Mesendoderm (in vitro differentiated cells): ENCODE results near the gene ATP11B.

Experiments
- DNase-seq: peaks from one replicate; pipeline ENCODE4 v3.0.0; 2013
- H2AK5ac ChIP-seq: 2 replicates; pipeline ENCODE4 v1.6.1; 2013; ENCODE audit warnings: low read length, inconsistent platforms
- H2BK120ac ChIP-seq: 2 replicates; pipeline ENCODE4 v1.6.1; 2013; ENCODE audit warnings: low read depth, mild to moderate bottlenecking, low read length, moderate library complexity, mixed read lengths
- H2BK15ac ChIP-seq: replicated peaks from 2 replicates; pipeline ENCODE4 v1.6.1; 2013; ENCODE audit warnings: low read depth, mild to moderate bottlenecking, moderate library complexity
- H2BK5ac ChIP-seq: 2 replicates; pipeline ENCODE4 v1.6.1; 2013; ENCODE audit warnings: low read length, inconsistent platforms
- H3K18ac ChIP-seq: 2 replicates; pipeline ENCODE4 v1.6.1; 2013; ENCODE audit warnings: mild to moderate bottlenecking, low read length, mixed read lengths
- H3K23ac ChIP-seq: one replicate; pipeline ENCODE4 v1.6.1; 2013; ENCODE audit warnings: low read length
- H3K27ac ChIP-seq: 2 replicates; pipeline ENCODE4 v1.5.1; 2013; ENCODE audit warnings: low read depth, mild to moderate bottlenecking, inconsistent platforms, low read length, moderate library complexity
- H3K27me3 ChIP-seq: 2 replicates; pipeline ENCODE4 v1.6.1; 2013; ENCODE audit warnings: low read length, control low read depth, mild to moderate bottlenecking, inconsistent platforms; ENCODE audit not compliant: insufficient read depth, poor library complexity
- H3K36me3 ChIP-seq: 2 replicates; pipeline ENCODE4 v1.6.1; 2013; ENCODE audit warnings: low read length, inconsistent platforms; ENCODE audit not compliant: control insufficient read depth, insufficient read depth
- H3K4ac ChIP-seq: one replicate; pipeline ENCODE4 v1.6.1; 2013; ENCODE audit warnings: low read depth, mild to moderate bottlenecking, low read length, moderate library complexity
- H3K4me1 ChIP-seq: 2 replicates; pipeline ENCODE4 v1.6.1; 2013; ENCODE audit warnings: low read depth, low read length, inconsistent platforms; ENCODE audit not compliant: control insufficient read depth
- H3K4me2 ChIP-seq: 2 replicates; pipeline ENCODE4 v1.6.1; 2013; ENCODE audit warnings: low read length
- H3K4me3 ChIP-seq: 2 replicates; pipeline ENCODE4 v1.5.1; 2013; ENCODE audit warnings: mild to moderate bottlenecking, low read length
- H3K56ac ChIP-seq: one replicate; pipeline ENCODE4 v1.6.1; 2013; ENCODE audit warnings: low read length
- H3K79me1 ChIP-seq: 2 replicates; pipeline ENCODE4 v1.6.1; 2013; ENCODE audit warnings: low read length, inconsistent platforms
- H3K79me2 ChIP-seq: 2 replicates; pipeline ENCODE4 v1.6.1; 2013; ENCODE audit warnings: mild to moderate bottlenecking, low read length; ENCODE audit not compliant: control insufficient read depth, insufficient read depth
- H3K9ac ChIP-seq: 2 replicates; pipeline ENCODE4 v1.6.1; 2013; ENCODE audit warnings: low read length, inconsistent platforms
- H4K5ac ChIP-seq: one replicate; pipeline ENCODE4 v1.6.1; 2013; ENCODE audit warnings: low read length
- H4K8ac ChIP-seq: one replicate; pipeline ENCODE4 v1.6.1; 2013; ENCODE audit warnings: low read depth, mild to moderate bottlenecking, control low read depth, low read length, moderate library complexity
- WGBS: extraction: QIAGEN DNeasy Blood & Tissue Kit; methylation state at CpG from one replicate; pipeline ENCODE4 v1.1.7; 2013; ENCODE audit warnings: low lambda C conversion rate, missing lambda C conversion rate; ENCODE audit not compliant: insufficient coverage; ENCODE audit errors: extremely low coverage; 5-methylcytosine and 5-hydroxymethylcytosine counted together

ATP11B gene

DNA sequence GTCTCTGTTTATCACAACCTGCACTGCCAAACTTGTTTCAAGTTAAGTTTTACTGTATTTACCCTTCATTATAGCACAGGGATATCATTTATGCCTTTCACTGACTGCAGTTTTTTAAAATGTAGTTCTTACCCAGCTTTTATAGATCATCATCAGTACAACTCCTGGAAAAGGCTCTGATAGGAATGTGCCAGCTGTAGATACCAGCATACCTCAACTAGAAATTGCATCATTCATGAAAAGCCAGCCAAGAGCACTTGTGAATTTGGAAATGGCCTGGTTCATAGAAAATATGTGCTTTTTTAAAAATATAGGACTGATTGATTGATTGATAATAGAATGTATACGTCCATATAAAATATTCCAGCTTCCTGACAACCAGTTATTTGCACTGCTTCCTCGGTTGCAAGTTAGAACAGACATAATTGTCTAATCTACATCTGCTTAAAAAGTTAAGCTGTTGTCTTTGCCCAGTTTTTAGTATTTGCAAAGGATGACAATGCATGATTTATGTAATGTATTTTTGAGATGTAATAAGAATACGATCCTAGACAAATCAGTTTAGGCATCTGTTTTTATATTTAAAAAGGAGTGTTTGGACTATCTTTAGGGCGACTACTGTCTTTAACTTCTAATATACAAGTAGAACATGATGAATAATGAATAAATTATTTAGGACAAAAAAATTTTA lies 128.5 kb downstream of the ATP11B start:
- Histone ChIP-seq H3K4ac (no peak overlapping the region), H2AK5ac (no peak overlapping the region), H3K27ac (no peak overlapping the region), H3K36me3 (no peaks in the 10 kb centered on the region), H2BK15ac (no peak overlapping the region), H3K9ac (no peak overlapping the region), H3K79me1 (no peaks in the 10 kb centered on the region), H3K4me2 (no peak overlapping the region), H2BK5ac (no peak overlapping the region), H4K5ac (no peak overlapping the region), H3K4me1 (peaks cover 2% of the 10 kb centered on the region), H3K56ac (no peak overlapping the region), H4K8ac (no peak overlapping the region), H3K27me3 (no peaks in the 10 kb centered on the region), H3K79me2 (no peaks in the 10 kb centered on the region), H3K4me3 (no peak overlapping the region), H3K23ac (no peak overlapping the region), H2BK120ac (no peak overlapping the region), H3K18ac (no peak overlapping the region)
- DNase-seq: peak; percentile 69
- WGBS: no CpG with 5 or more reads among the region's 4 CpGs

DNA sequence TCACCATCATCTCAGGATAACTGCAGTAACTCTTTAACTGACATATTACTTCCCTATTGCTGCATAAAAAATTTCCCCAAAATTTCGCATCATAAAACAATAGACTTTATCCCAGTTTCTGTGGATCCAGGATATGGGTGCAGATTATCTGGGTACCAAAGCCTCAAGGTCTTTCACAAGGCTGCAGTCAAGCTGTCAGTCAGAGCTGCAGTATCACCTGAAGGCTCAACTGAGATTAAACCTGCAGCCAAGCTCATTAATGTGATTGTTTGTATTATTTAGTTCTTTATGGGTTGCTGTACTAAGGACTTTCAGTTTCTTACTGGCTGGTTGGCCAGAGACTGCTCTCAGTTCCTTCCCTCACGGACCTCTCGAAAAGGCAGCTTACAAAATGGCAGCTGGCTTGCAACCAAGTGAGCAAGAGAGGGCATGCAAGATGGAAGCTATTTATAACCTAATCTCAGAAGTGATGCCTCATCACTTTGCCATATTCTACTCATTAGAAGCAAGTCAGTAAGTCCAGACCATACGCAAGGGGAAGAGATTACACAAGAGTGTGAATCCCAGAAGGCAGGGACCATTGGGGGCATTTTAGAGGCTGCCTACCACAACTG lies 132.1 kb downstream of the ATP11B start:
- Histone ChIP-seq H4K8ac (no peak overlapping the region), H3K4me2 (no peak overlapping the region), H3K4me3 (no peak overlapping the region), H4K5ac (no peak overlapping the region), H3K18ac (no peak overlapping the region), H3K56ac (no peak overlapping the region), H3K79me1 (no peaks in the 10 kb centered on the region), H3K79me2 (no peaks in the 10 kb centered on the region), H2AK5ac (no peak overlapping the region), H3K23ac (no peak overlapping the region), H3K4me1 (no peaks in the 10 kb centered on the region), H3K4ac (no peak overlapping the region), H2BK5ac (no peak overlapping the region), H3K27me3 (no peaks in the 10 kb centered on the region), H3K27ac (no peak overlapping the region), H3K9ac (no peak overlapping the region), H3K36me3 (no peaks in the 10 kb centered on the region), H2BK15ac (no peak overlapping the region), H2BK120ac (no peak overlapping the region)
- 100% methylated on average over 1 of the region's 4 CpGs for WGBS
- DNase-seq: no peak

DNA sequence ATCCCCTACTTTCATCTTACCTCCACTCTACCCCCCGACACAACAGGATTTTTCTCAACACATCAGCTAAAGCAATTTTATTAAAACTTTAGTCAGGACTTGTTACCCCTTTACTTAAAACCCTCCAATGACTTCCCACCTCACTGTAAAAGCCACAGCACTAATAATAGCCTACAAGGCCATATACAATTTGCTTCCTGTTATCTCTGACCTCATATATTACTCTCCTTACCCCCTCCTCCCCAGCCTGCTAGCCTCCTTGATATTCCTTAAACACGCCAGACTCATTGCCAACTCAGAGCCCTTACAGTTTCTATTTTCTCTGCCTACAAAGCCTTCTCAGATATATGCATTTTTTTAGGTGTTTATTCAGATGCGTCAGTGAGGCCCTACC lies 132.6 kb downstream of the ATP11B start:
- Histone ChIP-seq H3K23ac (no peak overlapping the region), H2BK5ac (no peak overlapping the region), H3K18ac (no peak overlapping the region), H3K27me3 (no peaks in the 10 kb centered on the region), H3K4me3 (no peak overlapping the region), H4K8ac (no peak overlapping the region), H3K79me1 (no peaks in the 10 kb centered on the region), H3K4me1 (no peaks in the 10 kb centered on the region), H3K36me3 (no peaks in the 10 kb centered on the region), H4K5ac (no peak overlapping the region), H3K27ac (no peak overlapping the region), H2BK120ac (no peak overlapping the region), H2AK5ac (no peak overlapping the region), H3K4me2 (no peak overlapping the region), H3K4ac (no peak overlapping the region), H2BK15ac (no peak overlapping the region), H3K56ac (no peak overlapping the region), H3K9ac (no peak overlapping the region), H3K79me2 (no peaks in the 10 kb centered on the region)
- WGBS: no CpG with 5 or more reads among the region's 3 CpGs
- no peak for DNase-seq

DNA sequence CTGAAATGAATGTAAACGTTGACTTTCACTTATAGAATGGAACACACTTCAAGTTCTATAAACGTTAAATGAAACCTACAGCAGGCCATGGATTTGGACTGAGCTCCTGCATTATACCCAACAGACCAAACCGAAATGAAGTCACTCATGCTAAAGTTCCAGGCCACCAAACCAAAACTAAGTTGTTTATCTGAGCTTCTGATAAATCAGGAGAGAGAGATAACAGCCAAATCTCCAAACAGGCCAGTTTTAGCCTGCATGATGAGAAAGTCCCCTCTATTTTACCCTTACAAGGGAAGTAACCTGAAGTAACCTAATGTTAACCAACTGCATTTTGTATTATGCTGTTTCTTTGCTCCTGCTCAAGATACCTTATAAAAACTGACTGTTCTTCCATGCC lies 142.5 kb downstream of the ATP11B start:
- Histone ChIP-seq H3K79me1 (no peaks in the 10 kb centered on the region), H3K18ac (no peak overlapping the region), H3K4me2 (no peak overlapping the region), H4K5ac (no peak overlapping the region), H3K23ac (no peak overlapping the region), H3K27ac (no peak overlapping the region), H2BK120ac (no peak overlapping the region), H3K4me3 (no peak overlapping the region), H3K27me3 (no peaks in the 10 kb centered on the region), H4K8ac (no peak overlapping the region), H3K79me2 (no peaks in the 10 kb centered on the region), H3K4me1 (peaks cover 15% of the 10 kb centered on the region), H2BK5ac (no peak overlapping the region), H2BK15ac (no peak overlapping the region), H3K4ac (no peak overlapping the region), H3K9ac (no peak overlapping the region), H3K36me3 (no peaks in the 10 kb centered on the region), H2AK5ac (no peak overlapping the region), H3K56ac (peak overlapping the region; percentile 77)
- DNase-seq: peak; percentile 84
- WGBS: no CpG with 5 or more reads among the region's 3 CpGs

DNA sequence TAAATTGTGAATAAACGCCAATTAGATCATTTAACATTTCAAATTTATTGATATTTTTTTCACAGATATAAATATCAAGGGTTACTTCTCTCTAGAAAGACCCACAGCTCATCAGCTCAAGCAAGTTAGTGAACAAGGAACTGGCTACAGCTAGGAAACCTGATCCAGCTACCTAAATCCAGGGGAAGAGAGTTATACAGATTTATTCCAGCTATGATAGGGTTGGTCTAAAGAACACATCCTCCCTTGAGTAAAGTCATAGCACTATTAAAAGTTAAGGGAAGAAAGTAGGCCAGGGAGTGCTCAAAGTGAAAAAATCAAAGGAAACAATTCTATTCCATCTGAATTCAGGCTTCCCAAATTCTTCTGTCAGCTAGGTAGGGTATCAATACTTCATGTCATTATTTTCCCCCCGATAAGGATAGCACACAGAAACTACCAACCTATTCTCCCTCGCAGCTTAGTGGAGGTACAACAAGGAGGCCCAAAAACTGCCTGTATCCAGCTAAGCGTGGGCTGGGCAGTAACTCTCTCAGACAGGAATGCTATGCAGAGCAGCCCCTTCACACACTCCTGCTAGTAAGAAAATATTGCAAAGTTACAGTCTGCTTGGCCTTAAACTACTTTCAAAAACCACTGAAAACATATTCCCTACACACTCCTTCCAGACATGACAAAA lies 143.1 kb downstream of the ATP11B start:
- peak overlapping the region; percentile 36 for H2BK15ac ChIP-seq
- peak overlapping the region; percentile 79 for H2AK5ac ChIP-seq
- H3K4me2 ChIP-seq: no peak overlapping the region
- no peak overlapping the region for H4K5ac ChIP-seq
- peak overlapping the region; percentile 21 for H3K9ac ChIP-seq
- no peaks in the 10 kb centered on the region for H3K79me2 ChIP-seq
- H3K79me1 ChIP-seq: no peaks in the 10 kb centered on the region
- H3K56ac ChIP-seq: peak overlapping the region; percentile 77
- no peak overlapping the region for H3K27ac ChIP-seq
- peak; percentile 37 for DNase-seq
- peak overlapping the region; percentile 65 for H3K18ac ChIP-seq
- no peak overlapping the region for H4K8ac ChIP-seq
- no peak overlapping the region for H3K23ac ChIP-seq
- H3K4me3 ChIP-seq: no peak overlapping the region
- whole genome bisulfite sequencing: no CpG with 5 or more reads among the region's 4 CpGs
- H3K4ac ChIP-seq: no peak overlapping the region
- no peak overlapping the region for H2BK120ac ChIP-seq
- peak overlapping the region; percentile 94 for H2BK5ac ChIP-seq
- H3K36me3 ChIP-seq: no peaks in the 10 kb centered on the region
- no peaks in the 10 kb centered on the region for H3K27me3 ChIP-seq
- H3K4me1 ChIP-seq: peaks cover 15% of the 10 kb centered on the region
